H9 (cell line): ENCODE data around the gene SNX21. TPM values are rescaled to one million over a fixed set of nuclear protein-coding genes. Genes with fewer than 3 reads are reported as not detected.

ENCODE experiments used
- DNase-seq: peaks from one replicate; pipeline ENCODE4 v3.0.0-alpha.2; 2017
- H2AFZ ChIP-seq: one replicate; pipeline ENCODE4 v1.6.1; 2013; ENCODE audit warnings: mild to moderate bottlenecking, low read length, control low read depth, moderate library complexity
- H2AK5ac ChIP-seq: 2 replicates; pipeline ENCODE4 v1.6.1; 2013; ENCODE audit warnings: low read length, control low read depth, mixed read lengths; ENCODE audit not compliant: insufficient read length
- H2BK120ac ChIP-seq: one replicate; pipeline ENCODE4 v1.6.1; 2013; ENCODE audit warnings: low read depth, mild to moderate bottlenecking, low read length, control low read depth, inconsistent platforms; ENCODE audit not compliant: poor library complexity, severe bottlenecking
- H2BK12ac ChIP-seq: 2 replicates; pipeline ENCODE4 v1.6.1; 2013; ENCODE audit warnings: low read length, control low read depth, mixed read lengths, low read depth; ENCODE audit not compliant: insufficient read length
- H2BK15ac ChIP-seq: 2 replicates; pipeline ENCODE4 v1.6.1; 2013; ENCODE audit warnings: low read depth, low read length, control low read depth
- H2BK20ac ChIP-seq: one replicate; pipeline ENCODE4 v1.6.1; 2013; ENCODE audit warnings: low read depth, mild to moderate bottlenecking, low read length, control low read depth, inconsistent platforms; ENCODE audit not compliant: poor library complexity, severe bottlenecking
- H2BK5ac ChIP-seq: 2 replicates; pipeline ENCODE4 v1.6.1; 2013; ENCODE audit warnings: low read length, control low read depth, mixed read lengths; ENCODE audit not compliant: insufficient read length
- H3K14ac ChIP-seq: 2 replicates; pipeline ENCODE4 v1.6.1; 2013; ENCODE audit warnings: low read length, control low read depth; ENCODE audit not compliant: insufficient read depth
- H3K18ac ChIP-seq: 2 replicates; pipeline ENCODE4 v1.6.1; 2013; ENCODE audit warnings: low read depth, mild to moderate bottlenecking, mixed read lengths, low read length, control low read depth; ENCODE audit not compliant: insufficient read length
- H3K23ac ChIP-seq: 2 replicates; pipeline ENCODE4 v1.6.1; 2013; ENCODE audit warnings: low read length, control low read depth, mixed read lengths, low read depth; ENCODE audit not compliant: insufficient read length
- H3K23me2 ChIP-seq: 2 replicates; pipeline ENCODE4 v1.6.1; 2013; ENCODE audit warnings: low read depth, mild to moderate bottlenecking, mixed read lengths, low read length, control low read depth; ENCODE audit not compliant: insufficient read length, poor library complexity, severe bottlenecking
- H3K27ac ChIP-seq: 2 replicates; pipeline ENCODE4 v1.5.1; 2013; ENCODE audit warnings: low read length, control low read depth, mixed read lengths, low read depth; ENCODE audit not compliant: insufficient read length
- H3K27me3 ChIP-seq: 2 replicates; pipeline ENCODE4 v1.6.1; 2013; ENCODE audit warnings: low read length, control low read depth, inconsistent platforms; ENCODE audit not compliant: insufficient read depth
- H3K4ac ChIP-seq: 2 replicates; pipeline ENCODE4 v1.6.1; 2013; ENCODE audit warnings: low read depth, mild to moderate bottlenecking, control low read depth, inconsistent platforms, low read length, moderate library complexity
- H3K4me1 ChIP-seq: 2 replicates; pipeline ENCODE4 v1.6.1; 2013; ENCODE audit warnings: low read length, control low read depth, inconsistent platforms; ENCODE audit not compliant: insufficient read depth
- H3K4me2 ChIP-seq: 2 replicates; pipeline ENCODE4 v1.6.1; 2013; ENCODE audit warnings: low read length, control low read depth, mixed read lengths; ENCODE audit not compliant: insufficient read length, insufficient read depth
- H3K56ac ChIP-seq: 2 replicates; pipeline ENCODE4 v1.6.1; 2013; ENCODE audit warnings: low read depth, mild to moderate bottlenecking, mixed read lengths, low read length, control low read depth; ENCODE audit not compliant: insufficient read length
- H3K79me1 ChIP-seq: 2 replicates; pipeline ENCODE4 v1.6.1; 2013; ENCODE audit warnings: low read depth, mild to moderate bottlenecking, moderate library complexity, low read length, control low read depth, inconsistent platforms; ENCODE audit not compliant: insufficient read depth, poor library complexity, severe bottlenecking
- H3K79me2 ChIP-seq: 2 replicates; pipeline ENCODE4 v1.6.1; 2013; ENCODE audit warnings: low read length, control low read depth, inconsistent platforms; ENCODE audit not compliant: insufficient read depth
- H3K9ac ChIP-seq: 2 replicates; pipeline ENCODE4 v1.6.1; 2013; ENCODE audit warnings: low read length, control low read depth, mixed read lengths; ENCODE audit not compliant: insufficient read length; ENCODE audit errors: extremely low read depth
- H3K9me3 ChIP-seq: one replicate; pipeline ENCODE4 v1.6.1; 2013; ENCODE audit warnings: low read depth, low read length, inconsistent platforms; ENCODE audit not compliant: control insufficient read depth
- H3T11ph ChIP-seq: one replicate; pipeline ENCODE4 v1.6.1; 2013; ENCODE audit warnings: mild to moderate bottlenecking, low read length, control low read depth, inconsistent platforms
- H4K20me1 ChIP-seq: one replicate; pipeline ENCODE4 v1.6.1; 2013; ENCODE audit not compliant: control insufficient read depth, insufficient read length, insufficient read depth
- H4K5ac ChIP-seq: 2 replicates; pipeline ENCODE4 v1.6.1; 2013; ENCODE audit warnings: low read depth, mild to moderate bottlenecking, mixed read lengths, low read length, control low read depth; ENCODE audit not compliant: insufficient read length
- H4K8ac ChIP-seq: replicated peaks from 2 replicates; pipeline ENCODE4 v1.6.1; 2013; ENCODE audit warnings: low read length, control low read depth, mixed read lengths, low read depth; ENCODE audit not compliant: insufficient read length
- H4K91ac ChIP-seq: 2 replicates; pipeline ENCODE4 v1.6.1; 2013; ENCODE audit warnings: low read depth, mild to moderate bottlenecking, moderate library complexity, mixed read lengths, low read length, control low read depth; ENCODE audit not compliant: insufficient read length
- H3K27ac Mint-ChIP-seq, 3 experiments: 2 replicates in 2 of 3; 3 replicates in 1 of 3; pipeline ENCODE4 v1.8.0; 2020 to 2021; ENCODE audit warnings: mixed read lengths in 3 of 3, mild to moderate bottlenecking in 1 of 3, moderate library complexity in 1 of 3
- H3K27me3 Mint-ChIP-seq: 2 replicates; pipeline ENCODE4 v1.8.0; 2021; ENCODE audit warnings: low read depth, mild to moderate bottlenecking, moderate library complexity, mixed read lengths
- H3K36me3 Mint-ChIP-seq, 3 experiments: 2 replicates in 2 of 3; 3 replicates in 1 of 3; pipeline ENCODE4 v1.8.0; 2020 to 2021; ENCODE audit warnings: low read depth in 3 of 3, mixed read lengths in 3 of 3; ENCODE audit not compliant: insufficient read depth in 1 of 3
- H3K4me1 Mint-ChIP-seq, 2 experiments: 2 replicates each; pipeline ENCODE4 v1.8.0; 2020; ENCODE audit warnings: mixed read lengths in 2 of 2
- H3K4me3 Mint-ChIP-seq, 2 experiments: 2 replicates in 1 of 2; 3 replicates in 1 of 2; pipeline ENCODE4 v1.8.0; 2020 to 2021; ENCODE audit warnings: mild to moderate bottlenecking in 2 of 2, mixed read lengths in 2 of 2, moderate library complexity in 1 of 2
- H3K9me3 Mint-ChIP-seq, 2 experiments: 2 replicates in 1 of 2; 3 replicates in 1 of 2; pipeline ENCODE4 v1.8.0; 2020; ENCODE audit warnings: mild to moderate bottlenecking in 2 of 2, mixed read lengths in 2 of 2, moderate library complexity in 1 of 2
- CTCF ChIP-seq: fragments of 200-600 bp; sonication (generic); conservative IDR thresholded peaks from 3 replicates; pipeline ENCODE4 v1.8.0; 2021; ENCODE audit warnings: antibody characterized with exemption, mild to moderate bottlenecking
- WGBS: extraction: QIAGEN DNeasy Blood & Tissue Kit; methylation state at CpG from one replicate; pipeline ENCODE4 v1.1.7; 2013; ENCODE audit warnings: missing lambda C conversion rate, low lambda C conversion rate, mixed read lengths; ENCODE audit not compliant: insufficient read length; ENCODE audit errors: extremely low coverage; 5-methylcytosine and 5-hydroxymethylcytosine counted together
- total RNA-seq: library from RNA; stranded (reverse); gene quantifications from 2 replicates; pipeline ENCODE4 v1.2.1, GENCODE V29; 2021

The SNX21 gene
- total RNA-seq, 1 experiment from 2014 or later: 20.5 TPM

- Histone ChIP-seq H3K14ac (no peak overlapping the region), H3K18ac (no peak overlapping the region), H3K27me3 (no peaks in the 10 kb centered on the region), H2BK20ac (no peak overlapping the region), H4K5ac (no peak overlapping the region), H3K56ac (no peak overlapping the region), H3T11ph (no peak overlapping the region), H3K4me1 (peaks cover 5% of the 10 kb centered on the region; the same call in 1 of the 2 replicates), H3K79me1 (no peaks in the 10 kb centered on the region), H3K23ac (no peak overlapping the region), H4K91ac (no peak overlapping the region), H3K4ac (no peak overlapping the region), H3K23me2 (peaks cover 5% of the 10 kb centered on the region), H2AFZ (no peak overlapping the region), H2BK15ac (no peak overlapping the region), H3K9me3 (no peaks in the 10 kb centered on the region), H3K9ac (no peak overlapping the region), H2BK5ac (no peak overlapping the region), H4K20me1 (peaks cover 2% of the 10 kb centered on the region), H4K8ac (no peak overlapping the region), H2AK5ac (no peak overlapping the region), H3K4me2 (no peak overlapping the region), H2BK12ac (no peak overlapping the region), H3K79me2 (peaks cover 3% of the 10 kb centered on the region; the same call in 1 of the 2 replicates), H3K27ac (no peak overlapping the region), H2BK120ac (no peak overlapping the region)
- TF ChIP-seq CTCF: no peak
- Mint-ChIP-seq H3K9me3 (no peaks in the 10 kb centered on the region), H3K36me3 (peaks cover 2 to 7% (median 3%) of the 10 kb centered on the region in 3 experiments; a peak in 3 of 7 replicates), H3K4me3 (no peak overlapping the region), H3K27me3 (no peaks in the 10 kb centered on the region), H3K4me1 (peaks cover 32 to 35% of the 10 kb centered on the region in 2 experiments), H3K27ac (no peak overlapping the region)
- no CpG with 5 or more reads among the region's 5 CpGs for WGBS
- DNase-seq: no peak
Measured at GRCh38 chr20:45859916-45860315, 26.3 kb downstream of the SNX21 start.
